KOPT-K1 (cell line): ENCODE measurements around the gene DAPL1.

Experiments
- H3K27ac ChIP-seq: fragments of 200-600 bp; sonication (generic); 2 replicates; pipeline ENCODE4 v1.5.1; 2016; ENCODE audit warnings: antibody characterized with exemption, mild to moderate bottlenecking, low read depth, low read length; ENCODE audit not compliant: poor library complexity, severe bottlenecking
- H3K36me3 ChIP-seq: fragments of 200-600 bp; sonication (generic); 2 replicates; pipeline ENCODE4 v1.5.1; 2017; ENCODE audit warnings: antibody characterized with exemption, mild to moderate bottlenecking, low read length, moderate library complexity; ENCODE audit not compliant: insufficient read depth
- H3K9me3 ChIP-seq: fragments of 200-600 bp; sonication (generic); 2 replicates; pipeline ENCODE4 v1.5.1; 2017; ENCODE audit warnings: antibody characterized with exemption, low read length, mild to moderate bottlenecking; ENCODE audit not compliant: insufficient read depth, poor library complexity, severe bottlenecking

The DAPL1 gene, protein sequence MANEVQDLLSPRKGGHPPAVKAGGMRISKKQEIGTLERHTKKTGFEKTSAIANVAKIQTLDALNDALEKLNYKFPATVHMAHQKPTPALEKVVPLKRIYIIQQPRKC

DNA sequence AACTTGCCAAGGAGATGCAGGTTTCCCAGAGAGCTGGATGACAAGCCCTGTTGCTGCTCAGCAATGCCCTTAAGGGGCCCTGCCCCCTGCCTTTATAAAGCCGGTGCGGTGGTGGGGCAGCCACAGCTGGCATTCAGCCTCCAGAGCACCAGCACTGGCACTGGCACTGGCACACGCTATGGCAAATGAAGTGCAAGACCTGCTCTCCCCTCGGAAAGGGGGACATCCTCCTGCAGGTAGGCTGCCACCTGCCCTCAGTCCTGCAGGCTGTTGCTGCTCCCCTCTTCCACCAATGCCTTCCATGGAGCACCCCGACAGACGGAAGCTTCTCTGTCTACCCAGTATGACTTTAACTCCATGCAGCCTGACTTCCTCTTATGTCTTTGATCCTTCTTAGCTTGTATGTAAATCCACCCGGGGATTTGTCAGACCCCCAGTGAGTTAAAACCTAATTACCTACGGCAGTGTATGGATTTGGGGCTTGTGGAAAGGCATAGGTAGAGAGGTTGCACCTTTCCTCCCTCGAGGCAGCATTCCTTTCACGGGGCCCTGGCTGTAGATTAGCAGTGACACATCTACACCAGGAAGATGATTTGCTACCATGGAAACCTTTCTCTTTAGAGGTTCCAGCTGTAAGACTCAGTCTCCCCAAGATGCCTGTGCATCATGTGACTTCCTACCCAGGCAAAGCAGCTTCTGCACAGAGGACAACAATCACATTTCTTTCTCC lies at the start of gene DAPL1:
Gene DAPL1 (plus strand): TSS at position 123 of the 730 bp plus-strand sequence. CDS start 56 bp downstream, at position 179.
- Histone ChIP-seq H3K9me3 (no peaks in the 10 kb centered on the region), H3K27ac (no peak within 1 kb of the TSS), H3K36me3 (no peaks in the 10 kb centered on the region)

DNA sequence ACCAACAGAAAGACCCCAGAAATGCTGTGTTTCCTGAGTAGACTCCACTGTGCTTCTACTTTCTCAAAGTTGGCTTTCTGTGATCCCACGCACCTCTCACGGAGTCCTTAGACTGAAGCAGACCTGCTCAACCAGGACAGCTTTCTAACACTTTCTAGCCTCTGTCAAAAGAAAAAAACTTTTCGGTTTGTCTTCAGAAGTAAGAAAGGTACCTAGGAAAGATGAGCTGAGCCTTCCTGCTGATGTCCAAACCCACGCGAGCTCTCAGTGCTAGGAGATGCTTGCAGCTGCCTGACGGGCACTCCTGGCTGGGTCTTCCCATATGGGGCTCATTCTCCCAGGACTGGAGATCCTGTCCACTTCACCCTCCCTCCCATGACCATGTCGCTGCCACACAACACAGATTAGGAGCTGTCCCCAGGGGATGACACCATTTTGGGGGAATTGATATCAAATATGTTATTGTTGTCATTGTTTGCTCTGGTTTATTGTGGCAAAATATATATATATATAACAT lies 49.2 kb upstream of the DAPL1 start:
- Histone ChIP-seq H3K27ac (no peak overlapping the region), H3K9me3 (no peaks in the 10 kb centered on the region), H3K36me3 (no peaks in the 10 kb centered on the region)

DNA sequence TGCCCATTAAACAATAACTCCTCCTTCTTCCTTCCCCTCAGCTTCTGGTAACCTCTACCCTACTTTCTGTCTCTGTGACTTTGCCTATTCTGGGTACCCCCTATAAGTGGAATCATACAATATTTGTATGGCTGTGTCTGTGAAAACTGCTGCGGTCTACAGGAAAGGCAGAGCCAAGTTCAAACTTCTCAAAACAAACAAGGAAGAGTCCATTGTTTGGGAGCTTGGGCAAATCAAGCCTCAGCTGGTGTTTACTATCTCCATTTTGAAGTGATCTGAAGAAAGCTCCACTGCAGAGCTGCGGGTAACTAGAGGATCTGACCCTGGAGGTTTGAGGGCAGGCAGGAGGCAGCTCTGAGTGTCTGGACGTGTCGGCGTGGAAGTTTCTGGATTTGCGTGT lies 48.6 kb upstream of the DAPL1 start:
- H3K9me3 ChIP-seq: no peaks in the 10 kb centered on the region
- H3K27ac ChIP-seq: no peak overlapping the region
- H3K36me3 ChIP-seq: no peaks in the 10 kb centered on the region

DNA sequence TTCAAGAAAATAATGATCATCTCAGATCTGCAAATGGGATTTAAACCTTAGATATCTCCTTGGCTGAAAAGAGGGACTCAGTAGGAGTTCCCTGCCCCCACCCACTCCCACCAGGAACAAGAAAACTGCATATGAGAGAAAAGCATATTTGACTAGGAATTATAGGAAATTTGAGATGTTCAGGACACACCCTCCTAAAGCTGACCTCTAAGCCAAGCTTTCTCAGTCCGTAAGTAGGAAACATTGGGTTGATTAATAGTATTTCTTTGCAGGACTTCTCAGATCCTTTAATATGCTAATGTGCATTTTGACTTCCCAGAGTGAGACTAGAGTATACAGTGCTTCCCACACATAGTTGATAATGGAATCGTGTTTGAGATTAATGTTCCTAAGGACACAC lies 47.8 kb upstream of the DAPL1 start:
- no peaks in the 10 kb centered on the region for H3K9me3 ChIP-seq
- no peaks in the 10 kb centered on the region for H3K36me3 ChIP-seq

DNA sequence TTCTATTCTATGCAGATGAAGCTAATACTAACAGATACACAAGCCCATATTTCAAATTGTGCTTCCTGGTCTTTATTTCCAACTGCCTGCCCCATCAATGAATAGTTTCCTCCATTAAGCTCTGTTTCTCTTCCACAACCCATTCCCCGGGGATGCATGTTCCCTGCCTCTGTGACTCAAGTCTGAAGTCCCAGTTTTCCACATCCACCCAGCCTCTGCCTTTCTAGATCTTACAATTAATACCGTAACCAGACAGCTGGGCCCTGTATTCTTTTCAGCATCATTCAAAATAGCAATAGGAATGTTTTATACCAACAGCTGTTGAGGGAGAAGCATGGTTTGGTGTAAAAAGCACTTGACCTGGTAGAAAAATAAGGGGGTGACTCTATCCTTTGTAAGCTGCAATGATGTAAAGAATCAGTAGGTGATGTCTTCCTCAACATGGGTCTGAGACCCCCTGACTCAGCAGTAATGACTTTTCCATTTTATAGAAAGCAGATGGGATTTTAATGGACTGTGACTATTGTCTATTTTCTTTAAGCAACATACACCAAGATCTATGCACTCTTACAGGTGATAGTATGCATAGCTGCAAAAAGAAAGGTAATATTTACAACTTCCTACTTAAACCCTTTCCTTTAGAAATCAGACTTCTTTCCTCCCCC lies 46.1 kb upstream of the DAPL1 start:
- Histone ChIP-seq H3K36me3 (no peaks in the 10 kb centered on the region), H3K27ac (no peak overlapping the region), H3K9me3 (no peaks in the 10 kb centered on the region)

More for the DNA sequence above, 47.8 kb upstream of the DAPL1 start:
- H3K27ac ChIP-seq: no peak overlapping the region

DNA sequence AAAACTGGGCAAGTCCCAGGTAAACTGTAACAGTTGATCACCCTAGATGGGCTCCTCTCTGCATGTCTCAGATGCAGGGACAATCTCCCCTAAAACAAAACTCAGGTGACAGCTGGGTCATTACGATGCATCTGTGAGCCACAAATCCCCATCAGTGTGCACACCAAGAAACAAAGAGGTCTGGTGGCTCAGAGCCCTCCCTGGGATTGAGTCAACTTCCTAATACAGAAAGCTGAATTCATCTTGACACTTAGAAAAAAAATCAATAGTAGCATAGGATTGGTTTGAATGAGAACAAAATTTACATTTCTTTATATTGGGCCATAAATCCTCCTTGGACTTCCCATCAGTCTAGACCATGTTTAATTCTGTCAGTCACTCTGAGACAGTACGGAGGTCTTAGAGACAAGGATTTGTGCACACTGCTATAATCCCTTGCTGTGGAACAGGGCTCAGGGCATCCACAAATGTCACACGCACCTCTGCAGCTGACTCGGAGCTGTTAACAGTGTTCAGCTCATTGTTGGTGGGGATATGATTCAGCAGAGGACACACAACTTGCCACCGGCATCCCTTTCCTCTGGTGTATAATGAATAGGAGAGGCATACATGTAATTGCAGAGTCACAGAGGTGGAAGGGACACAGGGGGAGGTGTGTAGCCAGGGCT lies 44.5 kb upstream of the DAPL1 start:
- no peaks in the 10 kb centered on the region for H3K36me3 ChIP-seq
- no peak overlapping the region for H3K27ac ChIP-seq
- no peaks in the 10 kb centered on the region for H3K9me3 ChIP-seq

DNA sequence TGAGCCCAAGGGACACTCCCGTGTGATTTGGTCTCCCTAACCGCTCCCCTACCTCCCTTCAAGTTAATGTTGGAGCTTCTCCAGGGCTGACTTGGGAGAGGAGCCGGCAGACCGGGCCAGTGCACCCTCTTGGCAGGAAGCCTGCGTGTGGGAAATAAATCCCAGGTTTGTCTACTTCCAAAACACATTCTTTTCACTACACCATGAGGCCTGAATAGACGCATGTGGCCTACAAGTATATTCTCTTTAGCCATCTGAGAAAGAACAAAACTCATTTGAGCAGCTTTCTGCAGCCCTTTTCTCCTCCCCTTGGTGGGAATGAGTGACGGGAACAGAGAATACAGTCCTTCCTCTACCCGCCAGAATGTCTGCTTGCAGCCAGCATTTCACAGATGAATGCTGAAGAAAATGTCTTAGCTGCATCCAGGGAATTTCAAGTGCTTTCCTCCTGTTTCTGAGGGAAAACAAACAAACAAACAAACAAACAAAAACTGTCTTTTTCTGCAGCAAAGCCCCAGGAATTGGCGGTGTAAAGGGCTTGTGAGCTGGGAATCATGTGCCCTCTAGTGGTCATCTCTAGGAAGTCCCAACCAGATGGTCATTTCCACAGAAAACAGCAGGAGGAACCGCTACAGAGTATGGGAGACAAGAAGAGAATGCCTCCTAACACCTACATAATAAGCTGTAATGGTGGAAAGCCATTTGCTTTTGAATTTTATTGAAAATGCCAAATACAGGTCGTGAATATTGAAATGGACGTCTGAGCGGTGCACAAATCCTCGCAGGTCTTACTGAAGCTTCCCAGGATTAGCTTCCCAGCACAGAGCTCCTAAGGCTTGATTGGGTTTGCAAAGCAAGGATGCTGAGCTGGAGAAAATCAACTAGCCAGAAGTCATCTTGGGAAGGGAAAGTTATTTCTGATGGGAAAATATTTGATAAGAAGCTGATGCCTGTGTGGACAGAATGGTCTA lies 41.2 kb upstream of the DAPL1 start:
- Histone ChIP-seq H3K36me3 (no peaks in the 10 kb centered on the region), H3K27ac (no peak overlapping the region)

DNA sequence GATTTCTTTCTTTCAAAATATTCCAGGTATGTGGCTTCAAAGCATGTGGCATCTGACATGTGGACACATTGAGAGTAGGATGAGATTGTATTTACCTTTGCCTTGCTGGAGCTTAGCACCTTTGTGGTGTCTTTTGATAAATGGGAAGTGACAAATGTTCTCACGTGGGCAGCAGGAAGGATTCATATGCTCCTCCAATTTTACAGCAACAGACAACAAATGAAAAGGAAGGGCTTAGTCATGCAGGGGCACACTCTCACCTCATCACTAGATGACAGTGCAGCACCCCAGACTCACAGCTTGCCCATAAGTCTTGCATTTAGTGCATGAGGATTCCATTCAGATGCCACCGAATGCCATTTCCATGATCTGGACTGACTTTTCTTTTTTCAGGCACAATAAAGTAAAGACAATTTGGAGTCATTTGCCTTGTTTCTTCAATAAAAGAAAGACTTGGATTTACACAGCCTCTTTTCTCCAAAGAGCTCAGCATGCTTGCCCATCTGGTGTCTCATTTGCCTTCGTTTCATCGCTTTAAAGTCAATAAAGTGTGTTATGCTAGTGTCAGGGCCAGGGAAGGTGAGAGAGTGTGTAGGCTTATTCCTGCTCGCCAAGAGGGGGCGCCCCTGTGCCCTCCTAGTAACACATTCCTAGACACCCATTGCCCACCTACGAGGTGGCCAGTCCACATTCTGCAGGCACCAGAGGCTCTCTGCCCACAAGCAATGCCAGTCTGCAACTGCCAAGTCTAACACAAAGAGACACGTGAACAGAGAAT lies 39.6 kb upstream of the DAPL1 start:
- Histone ChIP-seq H3K36me3 (no peaks in the 10 kb centered on the region), H3K9me3 (no peaks in the 10 kb centered on the region), H3K27ac (no peak overlapping the region)

More for the DNA sequence above, 41.2 kb upstream of the DAPL1 start:
- H3K9me3 ChIP-seq: no peaks in the 10 kb centered on the region

DNA sequence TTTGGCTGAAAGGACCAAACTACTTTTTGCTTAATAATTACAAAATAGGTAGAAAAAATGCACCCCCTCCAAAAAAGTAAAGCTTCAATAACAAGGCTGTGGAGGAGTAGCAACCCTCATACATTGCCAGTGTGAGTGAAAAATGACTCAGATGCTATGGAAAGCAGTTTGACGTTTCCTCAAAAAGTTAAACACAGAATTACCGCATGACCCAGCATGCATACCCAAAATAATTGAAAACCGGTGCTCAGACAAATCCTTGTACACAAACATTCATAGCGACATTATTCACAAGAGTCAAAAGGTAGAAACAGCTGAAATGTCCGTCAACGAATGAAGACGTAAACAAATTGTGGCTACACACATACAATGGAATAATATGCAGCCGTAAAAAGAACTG lies 38.8 kb upstream of the DAPL1 start:
- Histone ChIP-seq H3K27ac (no peak overlapping the region), H3K36me3 (no peaks in the 10 kb centered on the region), H3K9me3 (no peaks in the 10 kb centered on the region)

DNA sequence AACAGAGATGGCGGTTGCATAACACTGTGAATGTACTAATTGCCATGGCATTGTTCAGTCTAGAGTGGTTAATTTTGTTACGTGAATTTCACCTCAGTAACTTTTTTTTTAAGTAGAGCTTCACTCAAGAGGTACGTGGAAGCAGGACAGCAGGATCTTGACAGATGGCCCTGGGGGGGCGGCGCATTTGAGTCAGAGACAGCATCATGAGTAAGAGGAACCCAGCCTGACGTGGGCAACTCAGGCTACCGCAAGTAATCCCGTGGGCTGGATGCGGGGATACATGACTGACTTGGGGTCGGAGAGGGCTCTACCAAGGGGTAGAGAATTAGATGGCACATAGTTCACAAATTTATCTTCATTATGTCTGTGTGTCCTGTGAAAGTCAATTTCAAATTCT lies 38.1 kb upstream of the DAPL1 start:
- Histone ChIP-seq H3K27ac (no peak overlapping the region), H3K9me3 (no peaks in the 10 kb centered on the region), H3K36me3 (no peaks in the 10 kb centered on the region)

DNA sequence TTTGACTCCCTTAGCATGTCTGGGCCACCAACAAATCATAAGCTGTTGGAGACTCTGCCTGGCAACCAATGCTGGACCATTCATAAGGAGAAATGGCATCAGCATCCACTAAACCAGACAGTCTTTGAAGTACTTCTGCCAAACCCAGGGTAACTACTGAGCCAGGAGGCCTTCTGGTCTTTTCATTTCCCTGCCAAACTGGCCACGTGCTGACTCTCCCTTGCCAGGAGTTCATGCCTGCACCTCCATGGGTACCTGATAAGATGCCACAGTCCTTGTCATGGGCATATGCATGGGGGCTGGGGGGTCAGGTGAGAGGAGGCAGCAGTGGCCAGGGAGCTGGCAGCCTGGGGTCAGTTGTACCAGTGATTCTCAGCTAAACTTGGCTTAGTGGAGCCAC lies 34.2 kb upstream of the DAPL1 start:
- H3K9me3 ChIP-seq: no peaks in the 10 kb centered on the region
- no peaks in the 10 kb centered on the region for H3K36me3 ChIP-seq
- no peak overlapping the region for H3K27ac ChIP-seq

DNA sequence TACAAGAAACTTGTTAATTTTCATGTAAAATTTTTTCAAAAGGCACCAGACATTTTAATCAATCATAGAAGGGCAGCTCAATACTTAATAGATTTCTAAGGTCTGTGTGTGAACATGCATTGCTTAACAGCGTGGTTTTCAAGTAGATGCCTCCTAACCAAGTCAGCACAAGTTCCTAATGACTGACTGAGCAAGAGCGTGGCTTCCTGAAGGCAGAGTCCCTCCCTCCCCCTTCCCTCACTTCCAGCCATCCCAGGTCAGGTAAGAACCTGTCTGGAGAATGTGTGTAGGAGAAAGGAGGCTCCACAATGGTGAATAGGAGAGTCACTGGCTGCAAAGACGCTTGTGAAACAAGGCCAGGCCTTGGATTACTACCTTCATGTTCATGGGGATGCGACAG lies 33.5 kb upstream of the DAPL1 start:
- Histone ChIP-seq H3K36me3 (no peaks in the 10 kb centered on the region), H3K9me3 (no peaks in the 10 kb centered on the region), H3K27ac (no peak overlapping the region)

DNA sequence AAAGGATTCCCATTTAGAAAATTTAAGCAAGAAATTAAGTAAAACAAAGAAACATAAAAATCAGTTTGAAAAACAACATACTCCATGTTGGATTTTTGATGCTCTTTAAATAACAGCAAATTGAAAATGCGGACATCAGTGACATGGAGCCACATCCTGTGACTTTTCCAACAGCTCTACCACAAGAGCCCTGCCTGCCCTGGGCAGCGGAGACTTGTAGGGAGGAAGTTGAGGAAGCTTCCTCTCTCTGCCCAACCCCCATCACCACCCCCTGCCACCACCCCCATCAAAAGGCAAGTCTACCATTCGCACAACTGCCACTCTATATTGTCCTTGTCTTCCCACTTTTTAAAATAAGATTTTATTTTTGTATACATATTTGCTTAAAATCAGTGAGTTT lies 32.8 kb upstream of the DAPL1 start:
- Histone ChIP-seq H3K36me3 (no peaks in the 10 kb centered on the region), H3K27ac (no peak overlapping the region), H3K9me3 (no peaks in the 10 kb centered on the region)

DNA sequence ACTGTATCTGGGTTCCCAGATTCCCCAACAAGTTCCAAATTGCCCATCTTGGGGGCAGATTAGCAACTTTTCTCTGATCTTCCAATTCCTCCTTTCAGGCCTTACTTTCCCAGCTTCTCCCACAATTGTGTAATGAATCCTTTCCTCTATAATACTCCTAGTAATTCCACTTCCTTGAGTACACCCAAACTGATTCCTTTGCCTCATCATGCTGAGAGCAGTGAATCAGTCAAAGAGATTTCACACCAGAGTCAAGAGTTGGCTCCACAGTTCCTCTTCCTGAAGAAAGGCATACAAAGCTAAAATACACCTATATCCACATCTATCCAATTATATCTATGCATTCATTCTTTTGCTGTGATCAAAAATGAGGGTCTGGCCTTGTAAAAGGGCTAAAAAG lies 28.6 kb upstream of the DAPL1 start:
- peaks cover 6% of the 10 kb centered on the region for H3K9me3 ChIP-seq
- H3K27ac ChIP-seq: no peak overlapping the region
- H3K36me3 ChIP-seq: no peaks in the 10 kb centered on the region
